NCI-H226 (cell line): ENCODE measurements around the gene YAE1.

ENCODE experiments used
- DNase-seq: peaks from one replicate; pipeline ENCODE4 v3.0.0-alpha.2; 2015

Gene YAE1

GRCh38 chr7:39557222-39557621, 9.0 kb upstream of the YAE1 start:
- DNase-seq = peak; percentile 25

GRCh38 chr7:39557911-39558310, 8.3 kb upstream of the YAE1 start:
- DNase-seq = no peak

- no peak for DNase-seq
Observed at GRCh38 chr7:39560408-39560807, 5.8 kb upstream of the YAE1 start.

- no peak for DNase-seq
Observed at GRCh38 chr7:39560997-39561396, 5.2 kb upstream of the YAE1 start.

GRCh38 chr7:39565538-39565937, 666 bp upstream of the YAE1 start:
- DNase-seq = no peak

GRCh38 chr7:39567294-39567693, 1.1 kb downstream of the YAE1 start:
- DNase-seq = no peak

GRCh38 chr7:39574673-39575349, 8.6 kb downstream of the YAE1 start:
- no peak for DNase-seq

- DNase-seq = no peak
Observed at GRCh38 chr7:39577229-39577874, 11.1 kb downstream of the YAE1 start.

- DNase-seq = peak; percentile 78
Observed at GRCh38 chr7:39580149-39580874, 14.1 kb downstream of the YAE1 start.

GRCh38 chr7:39582536-39582935, 16.3 kb downstream of the YAE1 start:
- DNase-seq = no peak

- no peak for DNase-seq
Observed at GRCh38 chr7:39583539-39583938, 17.3 kb downstream of the YAE1 start.

GRCh38 chr7:39587393-39587792, 21.2 kb downstream of the YAE1 start:
- DNase-seq = peak; percentile 29

- no peak for DNase-seq
Observed at GRCh38 chr7:39588416-39588815, 22.2 kb downstream of the YAE1 start.

GRCh38 chr7:39589323-39590111, 23.3 kb downstream of the YAE1 start:
- DNase-seq = peak; percentile 76

GRCh38 chr7:39592586-39592985, 26.4 kb downstream of the YAE1 start:
- DNase-seq = peak; percentile 28

GRCh38 chr7:39594988-39595620, 28.9 kb downstream of the YAE1 start:
- DNase-seq = no peak

- DNase-seq = no peak
Observed at GRCh38 chr7:39602351-39602750, 36.1 kb downstream of the YAE1 start.

GRCh38 chr7:39603924-39604323, 37.7 kb downstream of the YAE1 start:
- DNase-seq = no peak

- no peak for DNase-seq
Observed at GRCh38 chr7:39605087-39605486, 38.9 kb downstream of the YAE1 start.

GRCh38 chr7:39606352-39606751, 40.1 kb downstream of the YAE1 start:
- peak; percentile 31 for DNase-seq

- no peak for DNase-seq
Observed at GRCh38 chr7:39606941-39607340, 40.7 kb downstream of the YAE1 start.

GRCh38 chr7:39607865-39608264, 41.7 kb downstream of the YAE1 start:
- DNase-seq = no peak

- no peak for DNase-seq
Observed at GRCh38 chr7:39608278-39608677, 42.1 kb downstream of the YAE1 start.
